GM18507 (cell line): ENCODE measurements around the gene ELMOD1.
"Not testable (repeated sequence)": the region's sequence is repeated elsewhere in the genome, so short reads cannot be mapped to it uniquely, and the experiment has no call there.

Experiments used
- DNase-seq: peaks from one replicate; pipeline ENCODE4 v3.0.0; 2011; ENCODE audit warnings: low read depth; ENCODE audit not compliant: insufficient read length; ENCODE audit errors: extremely low spot score
- FAIRE-seq: peaks from 2 replicates; lab custom pipeline; 2011; peaks lifted over from hg19 to GRCh38; lab: Jason Lieb, UNC

The ELMOD1 gene

GRCh38 chr11:107579169-107579568, 11.8 kb upstream of the ELMOD1 start:
- FAIRE-seq, DNase-seq: not testable (repeated sequence)

GRCh38 chr11:107581147-107581546, 9.8 kb upstream of the ELMOD1 start:
- DNase-seq (no peak), FAIRE-seq (no peak)

- FAIRE-seq (no peak), DNase-seq (no peak)
Observed at GRCh38 chr11:107583629-107584195, 7.2 kb upstream of the ELMOD1 start.

- FAIRE-seq (no peak), DNase-seq (no peak)
Observed at GRCh38 chr11:107587306-107587979, 3.5 kb upstream of the ELMOD1 start.

- FAIRE-seq (no peak), DNase-seq (no peak)
Observed at GRCh38 chr11:107591378-107592230, 657 bp downstream of the ELMOD1 start.

- DNase-seq (no peak), FAIRE-seq (no peak)
Observed at GRCh38 chr11:107592231-107592590, 1.3 kb downstream of the ELMOD1 start.

- no peak for FAIRE-seq
- no peak for DNase-seq
Observed at GRCh38 chr11:107592813-107593212, 1.9 kb downstream of the ELMOD1 start.

GRCh38 chr11:107593951-107594350, 3.0 kb downstream of the ELMOD1 start:
- DNase-seq, result no peak
- no peak for FAIRE-seq

- no peak for FAIRE-seq
- DNase-seq, result no peak
Observed at GRCh38 chr11:107594736-107595135, 3.8 kb downstream of the ELMOD1 start.

- no peak for DNase-seq
- FAIRE-seq, result no peak
Observed at GRCh38 chr11:107598225-107599139, 7.5 kb downstream of the ELMOD1 start.

- DNase-seq (no peak), FAIRE-seq (no peak)
Observed at GRCh38 chr11:107605061-107606006, 14.4 kb downstream of the ELMOD1 start.

GRCh38 chr11:107606141-107606540, 15.2 kb downstream of the ELMOD1 start:
- DNase-seq (no peak), FAIRE-seq (no peak)

GRCh38 chr11:107608809-107609208, 17.9 kb downstream of the ELMOD1 start:
- no peak for DNase-seq
- no peak for FAIRE-seq

GRCh38 chr11:107609400-107610218, 18.7 kb downstream of the ELMOD1 start:
- no peak for FAIRE-seq
- no peak for DNase-seq

GRCh38 chr11:107612445-107612844, 21.5 kb downstream of the ELMOD1 start:
- no peak for FAIRE-seq

GRCh38 chr11:107619926-107620325, 29.0 kb downstream of the ELMOD1 start:
- DNase-seq (no peak), FAIRE-seq (no peak)

More at GRCh38 chr11:107612445-107612844, 21.5 kb downstream of the ELMOD1 start:
- DNase-seq, result no peak

GRCh38 chr11:107621081-107621480, 30.1 kb downstream of the ELMOD1 start:
- no peak for DNase-seq
- no peak for FAIRE-seq

GRCh38 chr11:107623183-107623582, 32.2 kb downstream of the ELMOD1 start:
- FAIRE-seq, result no peak

More at GRCh38 chr11:107623183-107623582, 32.2 kb downstream of the ELMOD1 start:
- DNase-seq, result no peak
